Central memory CD4-positive, alpha-beta T cell (primary cell): ENCODE data around the gene TACC2.
"Not testable (repeated sequence)": the region's sequence is repeated elsewhere in the genome, so short reads cannot be mapped to it uniquely, and the experiment has no call there.

Experiments used
- DNase-seq: peaks from one replicate; pipeline ENCODE4 v3.0.0; 2022

Gene TACC2

GRCh38 chr10:122066337-122066939, 77.5 kb downstream of the TACC2 start:
- DNase-seq, result not testable (repeated sequence)

DNA sequence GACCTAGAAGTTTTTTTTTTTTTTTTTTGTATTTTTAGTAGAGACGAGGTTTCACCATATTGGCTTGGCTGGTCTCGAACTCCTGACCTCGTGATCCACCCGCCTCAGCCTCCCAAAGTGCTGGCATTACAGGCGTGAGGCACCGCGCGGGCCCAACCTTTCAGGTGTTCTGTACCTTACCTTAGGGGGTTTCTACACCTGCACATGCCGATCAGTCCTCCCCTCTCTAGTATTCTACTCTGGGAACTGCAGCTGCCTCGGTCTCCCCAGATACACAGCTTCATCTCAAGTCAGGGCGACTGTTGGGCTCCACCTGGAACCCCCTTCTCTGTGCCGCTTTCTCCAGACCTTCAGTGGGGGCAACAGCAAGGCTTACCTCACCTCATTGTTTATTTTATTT, 79.9 kb downstream of the TACC2 start:
- no peak for DNase-seq

DNA sequence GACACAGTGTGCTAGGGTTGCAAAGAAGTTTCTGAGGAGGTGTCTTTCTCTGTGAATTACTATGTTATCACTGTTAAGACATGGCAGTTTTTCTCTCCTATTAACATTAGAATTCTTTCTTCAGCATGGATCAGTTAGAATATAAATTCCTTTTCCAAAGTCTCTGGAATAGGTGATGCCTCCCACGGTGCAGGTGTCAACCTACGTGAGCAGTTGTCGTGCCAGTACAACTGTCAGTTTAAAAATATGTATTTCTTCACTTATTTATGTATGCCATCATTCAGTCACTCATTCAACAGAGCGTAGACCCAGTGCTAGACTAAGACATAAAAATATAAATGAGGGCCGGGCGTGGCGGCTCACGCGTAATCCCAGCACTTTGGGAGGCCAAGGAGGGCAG, 83.5 kb downstream of the TACC2 start:
- DNase-seq, result no peak

GRCh38 chr10:122073508-122073907, 84.5 kb downstream of the TACC2 start:
- no peak for DNase-seq

- DNase-seq, result no peak
Measured at GRCh38 chr10:122075171-122075570, 86.2 kb downstream of the TACC2 start.

DNA sequence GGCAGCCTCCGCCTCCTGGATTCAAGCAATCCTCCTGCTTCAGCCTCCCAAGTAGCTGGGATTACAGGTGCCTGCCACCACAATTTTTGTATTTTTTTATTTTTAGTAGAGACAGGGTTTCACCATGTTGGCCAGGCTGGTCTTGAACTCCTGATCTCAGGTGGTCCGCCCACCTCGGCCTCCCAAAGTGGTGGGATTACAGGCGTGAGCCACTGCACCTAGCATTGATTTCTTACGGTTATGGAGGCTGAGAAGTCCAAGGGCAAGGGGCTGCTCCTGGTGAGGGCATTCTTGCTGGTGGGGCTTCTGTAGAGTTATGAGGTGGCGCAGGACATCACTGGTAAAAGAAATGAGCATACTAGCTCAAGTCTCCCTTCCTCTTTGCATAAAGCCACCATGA, 86.9 kb downstream of the TACC2 start:
- DNase-seq, result not testable (repeated sequence)

DNA sequence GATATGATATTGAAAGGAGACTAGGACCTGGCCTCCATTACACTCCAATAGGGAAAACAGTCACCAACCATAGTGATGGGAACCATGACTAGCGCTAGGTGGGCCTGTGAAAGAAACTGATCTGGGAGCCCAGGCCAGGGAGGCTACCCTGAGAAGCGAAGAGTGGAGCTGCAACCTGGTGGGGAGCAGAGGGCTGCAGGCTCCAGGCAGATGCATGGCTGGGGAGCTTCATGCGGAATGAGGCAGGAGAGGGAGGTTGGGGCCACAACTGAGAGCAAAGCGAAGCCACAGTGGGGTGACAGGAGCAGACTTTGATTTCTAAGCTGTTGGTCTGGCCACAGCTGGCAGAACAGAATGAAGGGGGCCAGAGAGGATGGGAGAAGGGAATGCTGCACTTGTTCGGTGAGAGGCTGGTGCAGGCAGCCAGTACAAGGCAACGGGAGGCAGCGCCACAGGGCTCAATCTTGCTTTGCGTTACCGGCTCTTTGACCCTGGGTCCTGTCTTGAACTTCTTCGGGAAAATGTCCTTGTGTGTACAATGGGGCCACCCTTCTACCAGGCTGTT, 88.4 kb downstream of the TACC2 start:
- no peak for DNase-seq

GRCh38 chr10:122078326-122078725, 89.4 kb downstream of the TACC2 start:
- no peak for DNase-seq

DNA sequence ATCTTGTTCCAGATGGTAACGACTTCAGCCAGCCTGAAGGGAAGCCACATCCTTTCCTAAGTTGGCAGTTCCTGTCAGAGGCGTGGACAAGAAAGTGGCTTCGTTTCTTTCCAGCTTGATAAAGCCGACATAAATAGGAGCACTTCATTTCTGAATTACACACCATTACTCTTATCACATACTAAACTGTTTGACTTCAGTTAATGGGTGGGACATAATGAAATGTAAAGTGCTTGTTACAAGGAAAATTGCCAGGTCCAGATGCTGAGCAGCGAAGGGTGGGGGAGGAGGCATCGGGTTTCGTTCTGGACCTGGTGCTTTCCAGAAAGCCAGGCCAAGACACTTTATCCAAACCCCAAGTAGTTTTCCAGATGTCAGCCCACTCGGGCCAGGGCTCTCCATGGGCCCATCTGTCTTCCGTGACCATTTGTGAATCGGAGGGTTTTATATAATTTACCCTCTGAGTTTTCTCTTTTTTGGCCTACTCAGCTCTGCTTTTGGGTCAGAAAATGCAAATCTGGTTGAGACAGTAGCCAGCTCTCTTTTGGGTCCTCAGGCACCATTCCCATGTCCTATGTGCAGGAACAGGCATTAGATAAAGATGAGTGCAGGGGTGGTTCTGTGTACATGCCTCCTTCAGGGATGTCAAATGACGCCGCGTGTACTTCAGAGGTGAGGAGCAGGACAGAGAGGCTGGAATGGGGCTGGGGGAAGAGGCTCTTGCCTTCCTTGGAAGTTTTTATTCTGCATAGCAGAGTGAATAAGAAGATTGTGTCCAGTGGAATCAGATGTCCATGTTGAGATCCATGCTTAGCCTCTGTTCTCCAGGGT, 90.2 kb downstream of the TACC2 start:
- no peak for DNase-seq

DNA sequence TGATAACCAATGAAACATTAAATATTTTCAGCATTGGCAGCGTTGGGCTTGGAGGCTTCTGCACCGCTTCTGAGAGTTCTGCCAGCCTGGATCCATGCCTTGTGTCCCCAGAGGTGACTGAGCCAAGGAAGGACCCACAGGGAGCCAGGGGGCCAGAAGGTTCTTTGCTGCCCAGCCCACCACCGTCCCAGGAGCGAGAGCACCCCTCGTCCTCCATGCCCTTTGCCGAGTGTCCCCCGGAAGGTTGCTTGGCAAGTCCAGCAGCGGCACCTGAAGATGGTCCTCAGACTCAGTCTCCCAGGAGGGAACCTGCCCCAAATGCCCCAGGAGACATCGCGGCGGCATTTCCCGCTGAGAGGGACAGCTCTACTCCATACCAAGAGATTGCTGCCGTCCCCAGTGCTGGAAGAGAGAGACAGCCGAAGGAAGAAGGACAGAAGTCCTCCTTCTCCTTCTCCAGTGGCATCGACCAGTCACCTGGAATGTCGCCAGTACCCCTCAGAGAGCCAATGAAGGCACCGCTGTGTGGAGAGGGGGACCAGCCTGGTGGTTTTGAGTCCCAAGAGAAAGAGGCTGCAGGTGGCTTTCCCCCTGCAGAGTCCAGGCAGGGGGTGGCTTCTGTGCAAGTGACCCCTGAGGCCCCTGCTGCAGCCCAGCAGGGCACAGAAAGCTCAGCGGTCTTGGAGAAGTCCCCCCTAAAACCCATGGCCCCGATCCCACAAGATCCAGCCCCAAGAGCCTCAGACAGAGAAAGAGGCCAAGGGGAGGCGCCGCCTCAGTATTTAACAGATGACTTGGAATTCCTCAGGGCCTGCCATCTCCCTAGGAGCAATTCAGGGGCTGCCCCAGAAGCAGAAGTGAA, 93.9 kb downstream of the TACC2 start:
- DNase-seq, result no peak

DNA sequence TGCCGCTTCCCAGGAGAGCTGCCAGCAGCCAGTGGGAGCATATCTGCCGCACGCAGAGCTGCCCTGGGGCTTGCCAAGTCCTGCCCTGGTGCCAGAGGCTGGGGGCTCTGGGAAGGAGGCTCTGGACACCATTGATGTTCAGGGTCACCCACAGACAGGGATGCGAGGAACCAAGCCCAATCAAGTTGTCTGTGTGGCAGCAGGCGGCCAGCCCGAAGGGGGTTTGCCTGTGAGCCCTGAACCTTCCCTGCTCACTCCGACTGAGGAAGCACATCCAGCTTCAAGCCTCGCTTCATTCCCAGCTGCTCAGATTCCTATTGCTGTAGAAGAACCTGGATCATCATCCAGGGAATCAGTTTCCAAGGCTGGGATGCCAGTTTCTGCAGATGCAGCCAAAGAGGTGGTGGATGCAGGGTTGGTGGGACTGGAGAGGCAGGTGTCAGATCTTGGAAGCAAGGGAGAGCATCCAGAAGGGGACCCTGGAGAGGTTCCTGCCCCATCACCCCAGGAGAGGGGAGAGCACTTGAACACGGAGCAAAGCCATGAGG, 94.6 kb downstream of the TACC2 start:
- no peak for DNase-seq

DNA sequence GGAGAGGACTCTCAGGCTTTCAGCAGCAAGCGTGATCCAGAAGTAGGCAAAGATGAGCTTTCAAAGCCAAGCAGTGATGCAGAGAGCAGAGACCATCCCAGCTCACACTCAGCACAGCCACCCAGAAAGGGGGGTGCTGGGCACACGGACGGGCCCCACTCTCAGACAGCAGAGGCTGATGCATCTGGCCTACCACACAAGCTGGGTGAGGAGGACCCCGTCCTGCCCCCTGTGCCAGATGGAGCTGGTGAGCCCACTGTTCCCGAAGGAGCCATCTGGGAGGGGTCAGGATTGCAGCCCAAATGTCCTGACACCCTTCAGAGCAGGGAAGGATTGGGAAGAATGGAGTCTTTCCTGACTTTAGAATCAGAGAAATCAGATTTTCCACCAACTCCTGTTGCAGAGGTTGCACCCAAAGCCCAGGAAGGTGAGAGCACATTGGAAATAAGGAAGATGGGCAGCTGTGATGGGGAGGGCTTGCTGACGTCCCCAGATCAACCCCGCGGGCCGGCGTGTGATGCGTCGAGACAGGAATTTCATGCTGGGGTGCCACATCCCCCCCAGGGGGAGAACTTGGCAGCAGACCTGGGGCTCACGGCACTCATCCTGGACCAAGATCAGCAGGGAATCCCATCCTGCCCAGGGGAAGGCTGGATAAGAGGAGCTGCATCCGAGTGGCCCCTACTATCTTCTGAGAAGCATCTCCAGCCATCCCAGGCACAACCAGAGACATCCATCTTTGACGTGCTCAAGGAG, 95.5 kb downstream of the TACC2 start:
- no peak for DNase-seq

- DNase-seq, result no peak
Measured at GRCh38 chr10:122085423-122085911, 96.5 kb downstream of the TACC2 start.

GRCh38 chr10:122086416-122087240, 97.7 kb downstream of the TACC2 start:
- DNase-seq, result no peak

GRCh38 chr10:122087436-122087835, 98.5 kb downstream of the TACC2 start:
- DNase-seq, result no peak

GRCh38 chr10:122089311-122090017, 100.5 kb downstream of the TACC2 start:
- no peak for DNase-seq

DNA sequence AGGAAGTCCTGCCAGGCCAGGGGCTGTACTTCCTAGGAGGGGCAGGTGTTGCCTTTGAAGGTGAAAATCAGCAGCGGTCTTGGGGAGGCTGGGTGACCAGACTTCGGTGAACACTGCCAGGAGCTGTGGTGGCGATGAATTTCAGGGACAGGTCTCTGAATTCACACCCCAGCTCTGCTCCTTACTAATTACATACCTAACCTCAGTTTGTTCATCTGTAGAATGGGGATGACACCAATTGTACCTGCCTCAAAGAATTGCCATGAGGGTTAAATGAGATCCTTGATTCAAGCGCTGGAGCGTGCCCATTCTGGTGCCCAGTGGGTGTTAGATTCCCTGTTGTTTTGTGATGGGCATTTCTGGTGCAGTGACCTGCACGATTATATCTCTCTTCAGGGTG, 102.8 kb downstream of the TACC2 start:
- no peak for DNase-seq

- DNase-seq, result no peak
Measured at GRCh38 chr10:122093076-122093475, 104.1 kb downstream of the TACC2 start.

GRCh38 chr10:122096181-122096580, 107.2 kb downstream of the TACC2 start:
- not testable (repeated sequence) for DNase-seq

DNA sequence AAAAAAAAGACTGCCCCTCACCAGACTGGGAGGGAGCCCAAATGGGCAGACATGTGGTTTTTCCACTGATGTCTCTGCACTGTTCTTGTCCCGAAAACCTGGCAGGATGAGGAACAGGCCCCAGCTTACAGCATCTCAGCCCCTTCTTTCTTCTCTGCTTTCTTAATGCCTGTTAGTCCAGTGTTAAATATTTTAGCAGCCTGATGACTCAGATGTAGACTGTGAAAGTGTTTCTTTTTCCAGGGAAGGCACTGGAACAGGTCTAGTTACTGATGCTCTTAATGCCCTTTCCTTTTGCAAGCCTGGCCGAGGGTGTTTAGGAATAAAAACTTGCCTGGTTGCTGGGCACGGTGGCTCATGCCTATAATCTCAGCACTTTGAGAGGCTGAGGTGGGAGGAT, 107.7 kb downstream of the TACC2 start:
- no peak for DNase-seq
